ENCODE results near the gene KIF3A. TPM values are rescaled to one million over a fixed set of nuclear protein-coding genes. Genes with fewer than 3 reads are reported as not detected.

Gene KIF3A
- total and polyA plus RNA-seq, 2 of the 8 experiments (the other 6 are each of a cell fraction or from before 2014, with no cell fraction given) = 3.1 to 13.1 TPM

DNA sequence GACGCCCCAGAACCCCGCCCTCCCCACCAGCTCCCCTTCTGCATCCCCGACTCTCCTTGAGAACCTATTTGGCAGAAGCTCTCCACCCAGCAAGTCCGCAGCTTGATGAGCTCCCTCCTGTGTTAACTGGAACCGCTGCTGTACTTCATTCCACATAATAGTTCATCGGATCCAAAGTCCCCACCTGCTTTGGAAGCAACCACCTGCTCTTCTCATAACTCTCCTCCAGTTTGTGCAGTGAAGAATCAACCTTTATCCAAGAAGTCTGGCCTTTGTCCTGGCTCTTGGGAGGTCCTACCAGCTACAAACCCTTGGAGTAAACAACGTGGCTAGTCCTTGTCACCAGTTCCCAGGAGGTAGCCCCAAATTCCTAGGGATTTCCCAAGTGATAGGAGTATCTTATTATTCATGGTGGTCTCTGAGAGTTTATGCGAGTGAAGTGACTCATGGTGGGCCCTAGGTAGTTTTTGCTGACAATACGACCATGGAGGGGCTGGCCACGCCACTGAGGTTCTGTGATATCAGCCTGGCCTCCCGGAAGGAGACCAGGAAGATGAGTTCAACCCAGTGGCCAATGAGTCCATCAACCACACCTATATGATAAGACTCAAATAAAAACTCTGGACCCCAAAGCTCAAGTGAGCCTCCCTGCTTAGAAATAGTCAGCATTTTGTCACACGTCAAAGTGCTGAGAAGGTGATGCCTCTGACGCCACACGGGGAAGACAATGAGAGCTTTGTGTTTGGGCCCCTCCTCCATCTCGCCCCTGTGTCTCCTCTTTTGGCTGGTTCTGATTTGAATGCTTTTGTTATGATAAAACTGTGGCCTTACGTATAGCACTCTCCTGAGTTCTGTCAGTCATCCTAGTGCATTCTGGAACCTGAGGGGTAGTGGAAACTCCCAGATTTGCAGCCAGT, 67.1 kb downstream of the KIF3A start:
- DNase-seq (ENCODE audit: low read depth in 1 of 2, low spot score in 2 of 2) (no peak), FAIRE-seq (no peak)
- CTCF ChIA-PET (ENCODE audit: partially characterized antibody) = interaction anchor here (1.1 to 1.9 kb wide), 3 partner anchors 9 to 12 kb away, joined by 4 to 9 read pairs (median 5); partner anchors contain the start of gene IL13
- Histone ChIP-seq H3K23me2 (ENCODE audit: low read depth, low read length) (no peaks in the 10 kb centered on the region), H2BK12ac (ENCODE audit: low read depth, low read length) (no peak overlapping the region), H3K36me3 (ENCODE audit: control insufficient read depth in 2 of 4, insufficient read depth in 4 of 4, low read length in 3 of 4) (no peaks in the 10 kb centered on the region), H3K27ac (ENCODE audit: low read depth, low read length) (no peak overlapping the region), H3K23ac (ENCODE audit: insufficient read length) (no peak overlapping the region), H3K4ac (replicated peaks; ENCODE audit: insufficient read length, low read depth, low read length) (no peak overlapping the region), H3K14ac (ENCODE audit: insufficient read length) (no peak overlapping the region), H3K79me2 (ENCODE audit: control insufficient read depth in 1 of 2, insufficient read depth in 2 of 2, low read length in 2 of 2) (no peaks in the 10 kb centered on the region), H3K9ac (replicated peaks in 1 of 4; ENCODE audit: extremely low read depth in 1 of 4, low read depth in 3 of 4, low read length in 3 of 4) (no peak overlapping the region), H2BK15ac (ENCODE audit: low read length) (no peak overlapping the region), H3K4me3 (ENCODE audit: extremely low read depth in 1 of 4, insufficient read depth in 2 of 4, low read depth in 3 of 4, low read length in 4 of 4) (no peak overlapping the region), H3K56ac (replicated peaks; ENCODE audit: insufficient read length, low read depth, low read length) (no peak overlapping the region), H3K27me3 (replicated peaks in 1 of 4; ENCODE audit: control insufficient read depth in 3 of 4, extremely low read depth in 1 of 4, insufficient read depth in 3 of 4, low read length in 3 of 4) (no peaks in the 10 kb centered on the region), H3K9me3 (ENCODE audit: insufficient read depth in 2 of 2, low read depth in 1 of 2, low read length in 1 of 2) (0 out of 4 replicates have a peak, but pooled peaks cover 0 to 3% of the 10 kb centered on the region in 2 experiments), H3K4me2 (ENCODE audit: insufficient read depth in 1 of 2, low read depth in 2 of 2, low read length in 2 of 2) (no peak overlapping the region), H2AK5ac (ENCODE audit: low read depth, low read length) (no peak overlapping the region), H4K5ac (ENCODE audit: insufficient read length, low read depth, low read length) (no peak overlapping the region), H2BK120ac (replicated peaks; ENCODE audit: low read depth, low read length) (no peak overlapping the region), H2BK5ac (ENCODE audit: low read depth, low read length) (no peak overlapping the region), H2AFZ (ENCODE audit: low read length) (no peak overlapping the region), H4K91ac (replicated peaks; ENCODE audit: insufficient read length, low read length) (no peak overlapping the region), H2BK20ac (ENCODE audit: low read length) (no peak overlapping the region), H4K8ac (ENCODE audit: extremely low read depth, insufficient read depth, low read length) (no peak overlapping the region), H4K20me1 (replicated peaks in 1 of 2; ENCODE audit: control insufficient read depth in 1 of 2, insufficient read depth in 2 of 2, low read length in 2 of 2) (no peaks in the 10 kb centered on the region), H3K4me1 (replicated peaks in 1 of 4; ENCODE audit: control insufficient read depth in 3 of 4, insufficient read depth in 4 of 4, low read length in 3 of 4) (no peaks in the 10 kb centered on the region), H3K79me1 (ENCODE audit: low read depth, low read length) (no peaks in the 10 kb centered on the region), H3K18ac (ENCODE audit: extremely low read depth, low read length) (no peak overlapping the region)
- POLR2A ChIA-PET (ENCODE audit: partially characterized antibody) = interaction anchor here (1.4 kb wide), 1 partner anchor 9 kb away, joined by 4 read pairs; no protein-coding TSS in a partner anchor
- no peak for TF ChIP-seq SUZ12 (IDR thresholded peaks at IDR 0.05; ENCODE audit: low read length)
- no peak for TF ChIP-seq FOSL1 (IDR thresholded peaks at IDR 0.05; ENCODE audit: insufficient read depth, low read depth, low read length)
- TF ChIP-seq KDM1A (IDR thresholded peaks at IDR 0.05; ENCODE audit: borderline replicate concordance, low read length) = no peak
- TF ChIP-seq GTF2F1 (IDR thresholded peaks at IDR 0.05; ENCODE audit: borderline replicate concordance, low read depth, low read length) = no peak
- TF ChIP-seq RFX5 (IDR thresholded peaks at IDR 0.05; ENCODE audit: borderline replicate concordance, low read depth, low read length) = no peak
- 88% methylated on average over 13 of the region's 16 CpGs; no CpG with 5 or more reads in 1 of the 2 experiments for WGBS, 2 experiments (ENCODE audit: extremely low coverage in 1 of 2, insufficient coverage in 1 of 2, insufficient read length in 1 of 2, insufficient replicate concordance in 2 of 2, low coverage in 1 of 2, low lambda C conversion rate in 2 of 2, missing lambda C conversion rate in 1 of 2)
